Testis (tissue), 2 donors: ENCODE results near the gene RANBP17.

Source experiments
- CTCF ChIP-seq, 3 experiments: fragments of 450-650 bp in 2 of 3; fragments of 200-600 bp in 1 of 3; sonication (generic) in 1 of 3; IDR thresholded peaks; one replicate each; pipeline ENCODE4 v1.5.1; 2016 to 2019; ENCODE audit warnings: antibody characterized with exemption in 3 of 3, mild to moderate bottlenecking in 2 of 3, moderate library complexity in 1 of 3
- POLR2A ChIP-seq: fragments of 450-650 bp; IDR thresholded peaks from one replicate; pipeline ENCODE4 v1.6.1; 2017; ENCODE audit warnings: antibody characterized with exemption, mild to moderate bottlenecking, moderate library complexity

GRCh38 chr5:171270136-171270535 is 408.3 kb downstream of the RANBP17 start:
- TF ChIP-seq CTCF (IDR thresholded peaks at IDR 0.05) = no peak
- no peak for TF ChIP-seq POLR2A
